HG02870 (cell line): Measurements from ENCODE around the gene AK1.
"Not testable (repeated sequence)": the region's sequence is repeated elsewhere in the genome, so short reads cannot be mapped to it uniquely, and the experiment has no call there.

ENCODE experiments used
- ATAC-seq: cut with Tn5 transposase; IDR thresholded peaks from one replicate; pipeline ENCODE4 v1.9.1; 2021; ENCODE audit warnings: mild to moderate bottlenecking, moderate library complexity; ENCODE audit not compliant: unreplicated experiment

The AK1 gene

DNA sequence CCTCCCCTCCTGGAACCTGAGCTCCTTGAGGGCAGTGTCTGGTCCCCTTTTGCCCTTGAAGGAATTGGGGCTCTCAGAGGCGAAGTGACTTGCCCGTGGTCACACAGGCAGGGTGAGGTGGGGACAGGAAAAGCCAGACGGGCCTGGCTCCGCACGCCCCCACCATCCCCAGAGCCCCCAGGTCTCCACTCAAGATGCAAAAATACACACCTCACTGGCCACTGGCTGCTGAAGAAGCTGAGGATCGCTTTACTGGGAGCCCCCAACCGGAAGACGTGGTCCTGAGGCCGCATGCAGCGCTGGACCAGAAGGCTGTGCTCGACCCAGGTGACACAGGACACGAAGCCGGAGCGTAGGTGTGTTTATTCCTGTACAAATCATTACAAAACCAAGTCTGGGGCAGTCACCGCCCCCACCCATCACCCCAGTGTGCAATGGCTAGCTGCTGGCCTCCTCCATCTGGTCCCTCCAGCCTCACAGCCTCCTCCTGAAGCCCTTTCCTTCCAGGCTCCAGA is 7.6 kb upstream of the AK1 start:
- ATAC-seq = no peak

DNA sequence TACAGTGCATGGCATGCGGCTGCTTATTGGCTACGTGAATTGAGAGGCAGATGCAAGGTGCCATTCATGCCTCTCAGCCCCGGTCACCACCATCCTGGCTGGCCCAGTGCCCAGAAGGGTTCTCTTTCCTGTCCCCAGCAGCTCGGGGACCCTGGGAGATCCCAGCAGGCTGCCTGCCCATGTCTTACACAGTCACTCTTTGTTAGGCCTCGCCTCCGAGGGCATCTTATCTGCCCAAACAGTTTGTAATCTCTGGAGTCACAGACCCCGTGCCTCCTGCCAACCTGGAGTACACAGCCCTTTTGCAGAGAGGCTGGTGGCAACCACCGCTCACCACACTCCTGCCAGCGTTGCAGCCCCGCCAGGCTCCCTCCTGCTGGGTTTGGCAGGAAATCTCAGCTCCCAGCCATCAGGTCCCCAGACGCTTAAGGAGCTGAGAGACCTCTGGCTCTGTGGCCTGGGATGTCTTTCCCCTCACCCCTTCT is 7.0 kb upstream of the AK1 start:
- no peak for ATAC-seq

DNA sequence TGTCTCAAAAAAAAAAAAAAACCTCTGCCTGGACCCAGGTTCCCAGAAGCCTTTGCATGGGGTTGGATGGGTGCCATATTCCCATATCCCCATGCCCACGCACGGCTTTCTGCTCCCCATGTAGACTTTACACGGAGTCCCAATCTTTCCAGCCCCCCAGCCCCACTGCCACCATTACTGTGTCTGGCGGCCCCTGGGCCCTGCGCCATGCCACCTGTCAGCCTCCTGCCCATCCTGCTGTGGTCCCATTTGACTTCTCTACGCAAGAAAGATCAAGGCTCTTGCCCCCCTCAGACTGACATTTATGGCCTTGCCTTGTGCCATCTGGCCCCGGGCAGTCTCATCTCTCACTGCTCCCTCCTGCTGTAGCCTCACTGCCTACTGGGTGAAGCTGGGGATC is 6.5 kb upstream of the AK1 start:
- no peak for ATAC-seq

DNA sequence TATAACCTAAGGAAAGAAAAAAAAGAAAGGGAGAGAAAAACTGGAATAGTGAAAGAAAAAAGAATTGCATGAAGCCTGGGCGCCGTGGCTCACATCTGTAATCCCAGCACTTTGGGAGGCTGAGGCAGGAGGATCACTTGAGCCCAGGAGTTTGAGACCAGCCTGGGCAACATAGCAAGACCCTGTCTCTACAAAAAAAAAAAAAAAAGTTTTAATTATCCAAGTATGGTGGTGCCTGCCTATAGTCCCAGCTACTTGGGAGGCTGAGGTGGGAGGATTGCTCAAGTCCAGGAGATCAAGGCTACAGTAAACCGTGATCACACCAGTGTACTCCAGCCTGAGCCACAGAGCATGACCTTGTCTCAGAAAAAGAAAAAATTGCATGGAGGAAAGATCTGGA is 4.2 kb upstream of the AK1 start:
- ATAC-seq = not testable (repeated sequence)

DNA sequence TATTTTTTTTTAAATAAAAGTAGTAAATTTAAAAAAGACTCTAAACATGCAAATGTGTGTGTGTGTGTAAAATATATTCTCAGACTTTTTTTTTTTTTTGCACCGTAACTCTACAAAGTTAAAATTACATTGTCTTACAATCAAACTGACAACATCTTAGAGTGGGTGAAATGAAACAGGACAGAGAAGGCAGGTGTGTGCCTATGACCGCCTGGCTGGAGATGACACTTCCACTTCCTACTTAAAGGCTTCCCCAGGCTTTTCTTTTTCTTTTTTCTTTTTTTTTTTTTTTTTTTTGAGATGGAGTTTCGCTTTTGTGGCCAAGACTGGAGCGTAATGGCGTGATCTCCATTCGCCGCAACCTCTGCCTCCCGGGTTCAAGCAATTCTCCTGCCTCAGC is 2.7 kb upstream of the AK1 start:
- ATAC-seq = no peak

DNA sequence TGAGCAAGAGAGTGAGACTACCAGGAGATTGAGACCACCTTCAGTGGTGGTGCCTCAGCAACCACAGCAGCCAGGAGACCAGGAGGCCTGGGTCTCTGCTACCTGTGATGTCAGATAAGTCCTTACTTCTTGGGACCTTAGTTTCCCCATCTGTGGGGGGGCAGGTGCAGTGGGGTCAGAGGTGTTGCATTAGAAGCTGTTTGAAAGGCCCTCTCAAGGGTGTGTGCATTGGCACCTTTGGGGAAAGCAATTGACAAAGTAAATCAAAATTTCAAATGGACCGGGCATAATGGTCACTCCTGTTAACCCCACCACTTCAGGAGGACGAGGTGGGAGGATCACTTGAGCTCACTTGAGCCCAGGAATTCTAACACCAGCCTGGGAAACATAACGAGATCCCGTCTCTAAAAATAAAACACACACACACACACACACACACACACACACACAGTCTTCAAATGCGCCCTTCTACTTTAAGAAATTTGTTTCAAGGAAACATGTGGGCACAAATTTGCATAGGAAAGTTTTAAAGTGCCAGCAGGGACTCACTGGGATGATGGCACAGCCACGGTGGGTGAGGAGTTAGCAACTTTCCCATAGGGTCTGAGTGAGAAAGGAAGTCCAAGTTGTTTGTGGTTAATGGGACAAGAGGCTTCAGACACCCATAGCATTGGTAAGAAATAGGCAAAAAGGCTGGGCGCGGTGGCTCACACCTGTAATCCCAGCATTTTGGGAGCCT is 1.3 kb upstream of the AK1 start:
- ATAC-seq = no peak

DNA sequence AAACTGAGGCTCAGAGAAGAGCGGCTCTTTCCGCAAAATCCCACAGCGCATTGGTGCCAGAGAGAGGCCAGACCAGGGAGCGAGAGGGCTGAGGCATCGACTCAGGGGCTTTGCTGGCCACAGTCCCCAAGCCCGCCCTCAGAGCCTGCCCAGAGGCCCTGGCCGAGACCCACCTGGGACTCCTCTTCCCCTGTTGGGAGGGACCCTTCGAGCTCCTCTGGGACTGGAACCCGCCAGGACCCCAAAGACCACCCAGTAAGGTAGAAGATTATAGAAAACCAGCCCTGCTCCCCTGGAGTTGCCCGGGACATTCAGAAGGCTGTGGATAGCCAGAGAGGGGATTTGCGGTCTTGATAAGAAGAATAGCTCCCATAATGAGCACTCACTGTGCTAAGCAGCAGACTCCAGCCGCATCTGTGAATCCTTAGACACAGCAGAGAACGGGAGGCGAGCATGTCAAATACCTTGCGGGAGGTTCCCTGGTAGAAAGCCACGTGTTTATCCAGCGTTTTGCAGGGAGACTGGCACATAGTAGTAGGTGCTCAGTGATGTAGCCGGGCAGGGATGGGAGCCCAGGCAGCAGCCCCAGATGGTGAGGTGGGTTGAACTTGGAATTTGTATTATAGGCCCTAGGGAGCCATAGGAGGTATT is 651 bp upstream of the AK1 start:
- no peak for ATAC-seq

DNA sequence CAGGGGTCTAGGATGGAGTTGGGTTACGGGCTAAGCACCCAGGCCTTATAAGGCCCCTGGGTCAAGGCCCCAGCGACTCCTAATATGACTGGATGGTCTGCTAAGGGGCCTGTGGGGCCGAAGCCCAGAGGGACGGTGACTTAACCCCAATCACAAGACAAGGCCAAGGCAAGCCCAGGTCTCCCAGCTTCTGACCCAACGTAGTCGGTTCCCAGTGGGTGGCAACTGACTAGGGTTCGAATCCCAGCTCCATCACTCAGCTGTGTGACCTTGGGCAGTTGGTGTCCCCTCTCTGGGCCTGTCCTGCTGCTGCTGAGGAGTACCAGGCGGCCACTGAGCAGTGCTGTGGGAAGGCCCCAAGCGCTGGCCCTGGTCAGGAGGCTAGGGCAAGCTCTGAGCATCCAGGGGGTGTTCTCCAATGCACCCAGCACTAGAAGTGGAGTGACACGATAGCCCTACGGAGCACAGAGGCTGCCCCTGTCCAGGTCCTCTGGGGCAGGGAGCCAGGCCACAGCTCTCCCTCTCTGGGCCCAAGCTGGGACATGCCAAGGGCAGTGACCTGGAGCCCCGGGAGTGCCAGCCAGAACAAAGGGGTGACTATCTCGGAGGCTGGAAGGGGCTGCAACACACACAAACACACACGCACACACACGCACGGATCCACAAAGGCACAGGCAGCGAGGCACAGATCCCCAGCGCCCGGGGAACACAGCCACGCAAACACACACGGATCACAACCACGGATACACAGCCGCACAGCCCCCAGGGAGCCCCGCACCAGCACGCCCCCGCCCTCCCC is 512 bp downstream of the AK1 start:
- ATAC-seq = no peak

DNA sequence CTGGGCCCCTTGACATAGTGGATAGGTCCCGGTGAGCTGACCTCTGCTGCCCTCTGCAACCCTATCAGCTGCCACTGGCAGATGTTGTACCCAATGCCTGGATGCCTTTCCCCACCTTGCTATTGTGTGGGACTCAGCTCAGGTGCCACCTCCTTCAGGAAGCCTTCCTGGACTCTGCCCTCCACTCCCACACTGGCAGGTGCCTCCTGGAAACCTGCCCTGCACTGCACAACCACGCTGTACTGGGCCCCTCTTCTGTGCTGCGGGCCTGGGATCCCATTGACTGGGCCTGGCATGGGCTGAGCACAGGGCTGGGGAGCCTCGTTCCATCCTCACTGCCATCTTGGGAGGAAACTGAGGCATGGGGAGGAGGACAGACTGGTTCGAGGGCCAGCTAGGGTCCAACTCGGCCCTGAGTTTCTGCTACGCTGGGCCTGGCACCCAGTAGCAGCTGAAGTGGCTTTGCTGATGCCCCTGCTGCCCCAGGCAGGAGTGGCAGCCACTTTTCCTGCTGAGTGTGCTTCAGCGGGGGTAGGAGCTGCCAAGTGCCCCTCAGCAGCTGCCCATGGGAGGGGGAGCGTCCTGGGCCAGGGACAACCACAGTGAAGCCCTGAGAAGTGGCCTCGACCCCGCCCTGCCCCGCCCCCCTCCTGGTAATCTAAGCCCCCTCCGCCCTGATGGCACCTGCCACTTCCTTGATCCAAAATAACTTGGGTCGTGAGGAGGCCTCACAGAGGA is 1.3 kb downstream of the AK1 start:
- ATAC-seq = no peak

DNA sequence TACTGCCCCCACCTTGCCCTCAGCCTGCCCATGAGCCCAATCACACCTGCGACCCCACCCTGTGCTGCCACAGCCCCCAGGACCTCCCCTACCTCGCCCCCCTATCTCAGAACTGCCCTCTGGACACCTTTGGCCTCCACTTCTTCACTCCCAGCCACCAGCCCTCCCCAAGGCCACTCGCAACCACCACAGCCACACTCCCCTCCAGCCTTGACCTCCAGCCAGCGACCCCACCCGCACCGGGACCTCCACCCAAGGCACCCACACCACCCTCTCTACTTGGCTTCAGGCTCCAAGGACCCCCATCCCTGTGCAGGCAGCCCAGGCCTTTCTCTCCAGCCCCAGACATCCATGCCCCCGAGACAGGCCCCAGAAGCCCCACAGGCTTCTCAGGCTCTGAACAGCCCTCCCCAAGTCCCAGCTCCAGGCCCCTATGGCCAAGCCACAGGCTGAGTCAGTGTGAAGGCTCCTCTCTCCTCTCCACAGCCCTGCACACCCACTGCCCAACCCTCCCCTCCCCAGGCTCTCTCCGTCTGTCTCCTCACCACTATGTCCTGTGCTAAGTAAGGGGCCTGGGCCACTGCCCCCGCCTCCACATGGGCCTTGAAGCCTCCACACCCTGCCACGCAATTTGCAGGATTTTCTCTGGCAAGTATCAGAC is 2.0 kb downstream of the AK1 start:
- no peak for ATAC-seq

DNA sequence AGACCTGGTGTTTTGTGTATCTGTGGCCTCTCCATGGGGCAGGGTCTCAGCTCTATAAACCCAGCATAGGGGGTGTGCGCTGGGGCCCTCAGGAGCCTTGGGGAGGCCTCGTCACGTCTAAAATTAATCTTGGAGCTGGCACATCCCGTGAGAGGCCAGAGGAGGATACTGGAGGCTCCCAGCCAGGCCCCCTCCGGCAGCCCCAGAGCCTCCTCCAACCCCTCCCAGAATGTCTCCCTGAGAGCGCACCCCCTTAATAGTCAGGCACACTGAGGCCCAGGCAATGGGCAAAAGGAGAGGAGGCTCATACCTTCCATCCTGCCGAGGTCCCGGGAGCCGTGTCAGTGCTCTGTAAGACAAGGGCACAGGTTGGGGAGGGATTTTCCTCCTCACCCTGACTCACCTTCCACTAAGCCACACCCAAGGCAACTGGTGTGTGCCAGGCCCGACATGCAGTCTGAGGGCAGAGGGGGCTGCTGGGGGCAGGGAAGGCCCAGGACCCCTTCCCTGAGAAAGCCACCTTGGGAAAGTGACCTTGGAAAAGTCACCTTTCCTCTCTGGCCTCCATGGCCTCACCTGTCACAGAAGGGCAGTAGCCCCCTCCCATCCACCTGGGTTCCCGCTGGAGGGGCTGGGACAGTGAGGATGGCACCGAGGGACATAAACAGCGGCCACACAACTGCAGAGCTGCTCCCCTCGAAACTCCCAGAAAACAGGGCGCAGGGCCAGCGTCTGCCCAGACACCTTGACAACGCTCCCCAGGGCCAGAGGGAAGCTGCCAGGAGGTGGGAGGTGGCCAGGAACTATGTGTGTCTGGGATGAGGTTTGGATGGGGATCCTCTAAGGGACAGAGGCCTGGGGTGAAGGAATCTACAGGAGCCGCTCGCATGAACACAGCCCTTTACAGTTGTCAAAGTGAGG is 2.9 kb downstream of the AK1 start:
- ATAC-seq = no peak

DNA sequence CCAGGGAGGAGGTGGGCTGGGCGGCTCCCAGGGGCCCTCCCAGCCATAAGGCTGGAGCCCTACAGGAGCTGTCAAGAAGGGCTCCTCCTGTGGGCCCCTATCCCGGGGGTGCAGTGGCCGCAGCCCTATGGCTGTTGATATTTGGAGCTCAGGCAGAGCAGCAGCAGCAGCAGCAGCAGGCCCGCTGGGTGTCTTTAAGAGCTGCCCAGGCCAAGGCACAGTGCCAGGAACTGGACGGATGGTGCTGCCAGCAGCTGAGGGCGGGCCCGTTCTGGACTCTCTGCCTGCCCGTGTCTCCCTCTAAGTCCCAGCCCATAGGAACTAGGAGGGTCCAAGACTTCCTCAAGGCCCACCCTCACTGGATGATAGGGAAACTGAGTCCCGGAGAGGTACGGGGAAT is 3.6 kb downstream of the AK1 start:
- ATAC-seq = no peak

DNA sequence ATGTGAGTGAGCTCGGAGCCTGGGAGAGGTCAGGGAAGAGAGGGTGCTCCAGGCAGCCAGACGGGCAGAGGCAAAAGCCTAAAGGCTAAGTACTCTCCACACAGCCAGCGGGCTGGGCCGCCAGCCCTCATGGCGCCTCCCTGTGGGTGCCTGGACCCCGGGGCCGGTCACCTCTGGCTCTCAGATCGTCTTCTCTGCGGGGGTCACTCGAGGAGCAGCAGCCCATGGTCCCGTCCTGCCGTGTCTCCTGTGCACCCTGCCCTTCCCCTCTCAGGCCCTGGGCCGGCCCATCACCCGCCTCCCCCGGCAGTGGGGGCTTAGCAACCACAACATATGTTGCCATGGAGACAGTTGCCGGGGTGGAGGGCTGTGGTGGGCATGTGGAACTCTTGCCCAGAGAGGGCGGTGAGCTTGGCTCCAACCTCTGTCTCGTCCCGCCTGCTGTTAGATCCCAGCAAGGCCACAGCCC is 4.2 kb downstream of the AK1 start:
- ATAC-seq = no peak

DNA sequence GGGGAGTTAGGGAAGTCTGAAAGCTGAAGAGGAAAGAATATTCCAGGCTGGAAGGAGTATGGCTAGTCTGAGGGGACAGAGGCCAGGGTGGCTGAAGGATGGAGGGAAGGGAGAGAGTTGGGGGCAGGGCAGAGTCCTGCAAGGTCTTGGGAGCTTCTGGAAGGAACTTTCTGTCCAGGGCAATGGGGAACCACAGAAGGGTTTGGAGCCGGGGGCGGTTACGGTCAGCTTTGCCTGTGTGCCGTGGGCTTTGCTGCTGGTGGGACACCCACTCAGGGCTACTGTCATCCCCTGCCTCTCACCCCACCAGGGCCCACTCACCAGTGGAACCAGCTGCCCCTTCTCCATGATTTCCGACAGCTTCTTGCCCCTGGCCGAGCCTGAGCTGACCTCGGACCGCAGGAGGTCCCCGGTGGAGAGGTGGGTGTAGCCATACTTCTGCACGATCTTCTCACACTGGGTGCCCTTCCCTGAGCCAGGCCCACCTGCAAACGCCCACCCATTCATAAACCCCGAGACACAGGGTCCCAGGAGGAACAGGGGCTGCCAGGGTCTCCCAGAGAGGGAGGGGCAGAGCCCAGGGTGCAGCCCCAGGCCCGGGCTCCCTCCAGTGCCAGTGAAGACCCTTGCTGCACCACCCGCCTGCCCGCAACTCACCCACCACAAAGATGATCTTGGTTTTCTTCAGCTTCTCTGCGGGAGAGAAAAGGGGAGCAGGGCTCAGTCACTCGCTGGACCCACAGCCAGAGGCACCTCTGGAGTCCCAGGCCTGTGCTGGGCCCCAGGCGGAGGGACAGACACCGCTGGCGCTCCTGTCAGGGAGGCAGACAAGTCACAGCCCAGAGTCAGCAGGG is 4.9 kb downstream of the AK1 start:
- ATAC-seq = no peak

DNA sequence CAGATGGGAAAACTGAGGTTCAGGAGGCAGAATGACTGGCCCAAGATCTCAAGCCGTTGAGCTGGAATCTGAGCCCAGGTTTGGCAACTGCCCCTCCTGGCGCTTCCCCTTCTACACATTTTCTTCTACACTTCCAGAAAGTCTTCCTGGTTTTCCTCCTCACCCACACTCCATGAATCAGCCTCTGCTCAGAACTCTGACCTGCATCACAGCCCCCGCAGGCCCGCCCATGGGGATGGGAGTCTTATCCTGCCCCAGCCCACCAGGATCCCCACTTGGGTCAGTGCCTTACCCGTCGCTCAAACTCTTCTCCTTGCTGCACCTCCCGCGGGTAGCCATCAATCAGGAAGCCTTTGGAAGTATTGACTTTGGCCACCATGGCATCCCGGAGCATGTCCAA is 5.9 kb downstream of the AK1 start:
- ATAC-seq = no peak

DNA sequence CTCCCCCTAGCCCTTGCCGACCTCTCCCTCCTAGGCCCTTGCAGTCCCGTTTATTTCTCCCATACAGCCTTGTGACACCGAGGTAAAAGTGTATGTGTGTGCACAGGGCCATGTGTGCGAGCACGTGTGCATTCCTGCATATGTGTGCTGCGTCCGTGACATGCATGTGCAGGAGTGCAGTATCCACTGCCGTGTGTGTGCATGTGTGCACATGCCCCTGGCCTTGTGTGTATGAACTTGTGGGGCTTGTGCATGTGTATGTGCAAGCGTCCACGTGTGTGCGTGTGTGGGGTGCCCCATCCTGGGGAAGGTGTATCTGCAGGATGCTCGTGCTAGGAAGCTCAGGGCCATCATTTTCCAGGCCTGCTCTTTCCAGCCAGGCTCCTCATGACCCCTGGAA is 6.6 kb downstream of the AK1 start:
- ATAC-seq = no peak

DNA sequence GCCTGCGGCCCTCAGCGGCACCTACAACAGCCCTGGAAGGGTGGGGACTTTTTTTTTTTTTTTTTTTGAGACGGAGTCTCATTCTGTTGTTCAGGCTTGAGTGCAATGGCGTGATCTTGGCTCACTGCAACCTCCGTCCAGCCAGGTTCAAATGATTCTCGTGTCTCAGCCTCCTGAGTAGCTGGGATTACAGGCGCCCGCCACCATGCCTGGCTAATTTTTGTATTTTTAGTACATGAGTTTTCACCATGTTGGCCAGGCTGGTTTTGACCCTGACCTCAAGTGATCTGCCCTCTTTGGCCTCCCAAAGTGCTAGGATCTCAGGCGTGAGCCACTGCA is 7.4 kb downstream of the AK1 start:
- not testable (repeated sequence) for ATAC-seq
